Panc1 (cell line): ENCODE results near the gene CD207. TPM values are rescaled to one million over a fixed set of nuclear protein-coding genes. Genes with fewer than 3 reads are reported as not detected.

Source experiments
- ATAC-seq: fragments of 200-7000 bp; cut with Tn5 transposase; 2 replicates; pipeline ENCODE4 v1.9.1; 2020; ENCODE audit warnings: mild to moderate bottlenecking, moderate library complexity
- BruUV-seq: library from RNA; stranded (reverse); fragments of 400-500 nt; replicated peaks from 2 replicates; lab custom pipeline; 2021; lab: Mats Ljungman, UMichigan
- CTCF ChIA-PET: fragments of 300-600 bp; sonication (Branson Sonifier 250); formaldehyde crosslinking; loops from one replicate; lab custom pipeline; 2022; ENCODE audit warnings: antibody characterized with exemption; lab: Charles Lee
- POLR2A ChIA-PET: fragments of 300-600 bp; sonication (Branson Sonifier 250); formaldehyde crosslinking; loops from one replicate; lab custom pipeline; 2022; ENCODE audit warnings: antibody characterized with exemption; lab: Charles Lee
- DNase-seq: peaks from one replicate; pipeline ENCODE4 v3.0.0-alpha.2; 2010; ENCODE audit warnings: low read depth, low spot score
- H3K27ac ChIP-seq: 2 replicates; pipeline ENCODE4 v1.5.1; 2011; ENCODE audit warnings: mild to moderate bottlenecking, low read length, inconsistent platforms
- H3K27me3 ChIP-seq: fragments of 200-500 bp; sonication (Bioruptor generic); 2 replicates; pipeline ENCODE4 v1.6.0; 2014; ENCODE audit warnings: low read length, inconsistent platforms; ENCODE audit not compliant: control insufficient read depth, insufficient read depth
- H3K36me3 ChIP-seq: fragments of 200-500 bp; sonication (Bioruptor generic); 2 replicates; pipeline ENCODE4 v1.5.1; 2014; ENCODE audit warnings: inconsistent platforms, mild to moderate bottlenecking, low read length, moderate library complexity; ENCODE audit not compliant: control insufficient read depth, insufficient read depth
- H3K4me1 ChIP-seq: 2 replicates; pipeline ENCODE4 v1.5.1; 2011; ENCODE audit warnings: inconsistent platforms, mild to moderate bottlenecking, low read length, moderate library complexity; ENCODE audit not compliant: control insufficient read depth, insufficient read depth
- H3K4me3 ChIP-seq, 2 experiments: 2 replicates each; pipeline ENCODE4 v1.5.1; 2011 to 2012; ENCODE audit warnings: low read depth in 2 of 2, low read length in 2 of 2, mild to moderate bottlenecking in 2 of 2, inconsistent platforms in 1 of 2, moderate library complexity in 1 of 2
- H3K9me3 ChIP-seq: fragments of 200-500 bp; sonication (Bioruptor generic); 2 replicates; pipeline ENCODE4 v1.5.1; 2014; ENCODE audit warnings: low read depth, mild to moderate bottlenecking, inconsistent platforms, low read length, moderate library complexity; ENCODE audit not compliant: control insufficient read depth, insufficient read depth
- CTCF ChIP-seq: fragments of 450-650 bp; IDR thresholded peaks from 2 replicates; pipeline ENCODE4 v1.5.1; 2017; ENCODE audit warnings: mild to moderate bottlenecking
- POLR2AphosphoS5 ChIP-seq: IDR thresholded peaks from 2 replicates; pipeline ENCODE4 v1.6.1; 2012; ENCODE audit warnings: mild to moderate bottlenecking, low read depth, low read length, moderate library complexity
- REST ChIP-seq, 2 experiments: IDR thresholded peaks; 2 replicates each; pipeline ENCODE4 v1.6.1; 2011 to 2012; ENCODE audit warnings: low read depth in 2 of 2, control low read depth in 1 of 2, low read length in 1 of 2, mild to moderate bottlenecking in 1 of 2, moderate library complexity in 1 of 2; ENCODE audit not compliant: insufficient read depth in 1 of 2
- SIN3A ChIP-seq: IDR thresholded peaks from 2 replicates; pipeline ENCODE4 v1.6.1; 2012; ENCODE audit warnings: low read depth, mild to moderate bottlenecking, low read length, moderate library complexity, borderline replicate concordance; ENCODE audit not compliant: insufficient read depth
- TCF7L2 ChIP-seq: IDR thresholded peaks from 2 replicates; pipeline ENCODE4 v1.6.1; 2011; ENCODE audit warnings: mild to moderate bottlenecking, low read depth, low read length, inconsistent platforms
- in situ Hi-C: cut with HindIII; loops from 2 replicates; pipeline ENCODE4 v1.10.0; 2016; ENCODE audit warnings: low sequenced_read_pairs, low pct_unique_long_range_greater_than_20kb
- intact Hi-C: fragments of 100-400 bp; cut with micrococcal nuclease; formaldehyde crosslinking; loops from one replicate; pipeline ENCODE4 v1.10.0; 2022; ENCODE audit not compliant: unreplicated experiment
- total RNA-seq: library from RNA; stranded (reverse); gene quantifications from one replicate; pipeline ENCODE4 v1.2.1, GENCODE V29; 2021; ENCODE audit not compliant: unreplicated experiment

Gene CD207
- total RNA-seq, 1 experiment from 2014 or later = not detected

- CTCF ChIA-PET = no interaction called here
Observed at GRCh38 chr2:70828115-70828514, 7.5 kb downstream of the CD207 start.

GRCh38 chr2:70827388-70827787 lies 8.2 kb downstream of the CD207 start:
- no peak overlapping the region for H3K4me3 ChIP-seq
- ChIA-PET CTCF (no interaction called here), POLR2A (no interaction called here)
- DNase-seq (no peak), ATAC-seq (no peak)
- intact Hi-C loops = no loop called here
- H3K27me3 ChIP-seq = peaks cover 3% of the 10 kb centered on the region; the same call in 1 of the 2 replicates
- no peaks in the 10 kb centered on the region for H3K9me3 ChIP-seq
- no peak overlapping the region for H3K27ac ChIP-seq
- no peaks in the 10 kb centered on the region for H3K36me3 ChIP-seq
- BruUV-seq = no TSS peak
- in situ Hi-C loops = no loop called here
- TF ChIP-seq POLR2AphosphoS5 = no peak
- TF ChIP-seq SIN3A = no peak
- no peak for TF ChIP-seq CTCF
- no peak for TF ChIP-seq REST (IDR thresholded peaks at IDR 0.05; ENCODE audit: insufficient read depth in 1 of 2, low read depth in 2 of 2, low read length in 1 of 2)
- no peak for TF ChIP-seq TCF7L2
- H3K4me1 ChIP-seq = no peaks in the 10 kb centered on the region

More at GRCh38 chr2:70828115-70828514, 7.5 kb downstream of the CD207 start:
- no peaks in the 10 kb centered on the region for H3K36me3 ChIP-seq
- H3K27ac ChIP-seq = no peak overlapping the region
- no peak for ATAC-seq
- intact Hi-C loops (no loop called here), in situ Hi-C loops (no loop called here)
- no TSS peak for BruUV-seq
- no peak overlapping the region for H3K4me3 ChIP-seq
- no peaks in the 10 kb centered on the region for H3K4me1 ChIP-seq
- no peak for TF ChIP-seq CTCF
- TF ChIP-seq POLR2AphosphoS5 = no peak
- TF ChIP-seq SIN3A = no peak
- TF ChIP-seq TCF7L2 = no peak
- TF ChIP-seq REST (IDR thresholded peaks at IDR 0.05; ENCODE audit: insufficient read depth in 1 of 2, low read depth in 2 of 2, low read length in 1 of 2) = no peak
- H3K9me3 ChIP-seq = no peaks in the 10 kb centered on the region
- POLR2A ChIA-PET = no interaction called here
- DNase-seq = no peak
- H3K27me3 ChIP-seq = peaks cover 3% of the 10 kb centered on the region
